Loucy (cell line): ENCODE measurements around the gene NFATC2IP.

Experiments
- H2AFZ ChIP-seq: fragments of 200-600 bp; sonication (generic); 2 replicates; pipeline ENCODE4 v1.6.0; 2016; ENCODE audit warnings: antibody characterized with exemption, mild to moderate bottlenecking, low read length, moderate library complexity
- H3F3A ChIP-seq: fragments of 200-600 bp; 2 replicates; pipeline ENCODE4 v1.6.0; 2016; ENCODE audit warnings: antibody characterized with exemption, low read depth, mild to moderate bottlenecking
- H3K27me3 ChIP-seq: fragments of 200-600 bp; sonication (generic); 2 replicates; pipeline ENCODE4 v1.6.1; 2014; ENCODE audit warnings: low read length, mild to moderate bottlenecking; ENCODE audit not compliant: insufficient read depth, poor library complexity, severe bottlenecking
- H3K36me3 ChIP-seq: fragments of 200-600 bp; sonication (generic); 2 replicates; pipeline ENCODE4 v1.6.1; 2016; ENCODE audit warnings: low read length; ENCODE audit not compliant: insufficient read depth
- H3K4me1 ChIP-seq: fragments of 200-600 bp; sonication (generic); 2 replicates; pipeline ENCODE4 v1.5.1; 2014; ENCODE audit warnings: low read length, mild to moderate bottlenecking; ENCODE audit not compliant: insufficient read depth, poor library complexity, severe bottlenecking
- H3K4me2 ChIP-seq: fragments of 200-600 bp; sonication (generic); 2 replicates; pipeline ENCODE4 v1.6.0; 2014; ENCODE audit warnings: antibody characterized with exemption, low read length, low read depth, mild to moderate bottlenecking; ENCODE audit not compliant: poor library complexity, severe bottlenecking
- H3K4me3 ChIP-seq: fragments of 200-600 bp; sonication (generic); 2 replicates; pipeline ENCODE4 v1.5.1; 2014; ENCODE audit warnings: low read length, mild to moderate bottlenecking, mixed read lengths; ENCODE audit not compliant: poor library complexity, severe bottlenecking
- H3K79me2 ChIP-seq: fragments of 200-600 bp; sonication (generic); 2 replicates; pipeline ENCODE4 v1.6.1; 2014; ENCODE audit warnings: low read length; ENCODE audit not compliant: insufficient read depth
- H3K9ac ChIP-seq: fragments of 200-600 bp; sonication (generic); 2 replicates; pipeline ENCODE4 v1.6.0; 2014; ENCODE audit warnings: mild to moderate bottlenecking, low read depth, low read length, moderate library complexity; ENCODE audit not compliant: poor library complexity, severe bottlenecking
- H3K9me2 ChIP-seq: fragments of 200-600 bp; sonication (generic); replicated peaks from 2 replicates; pipeline ENCODE4 v1.6.1; 2016; ENCODE audit warnings: low read depth, low read length, mixed read lengths
- H3K9me3 ChIP-seq: fragments of 200-600 bp; sonication (generic); 2 replicates; pipeline ENCODE4 v1.6.1; 2014; ENCODE audit warnings: mild to moderate bottlenecking, antibody characterized with exemption, low read length, low read depth; ENCODE audit not compliant: insufficient read depth
- H4K20me1 ChIP-seq: fragments of 200-600 bp; sonication (generic); 2 replicates; pipeline ENCODE4 v1.6.0; 2014; ENCODE audit warnings: antibody characterized with exemption, low read length, mild to moderate bottlenecking; ENCODE audit not compliant: insufficient read depth, poor library complexity, severe bottlenecking
- CTCF ChIP-seq: fragments of 200-600 bp; sonication (generic); conservative IDR thresholded peaks from 2 replicates; pipeline ENCODE4 v1.5.1; 2014; ENCODE audit warnings: mild to moderate bottlenecking, antibody characterized with exemption, low read length
- EZH2phosphoT487 ChIP-seq: fragments of 200-600 bp; IDR thresholded peaks from 2 replicates; pipeline ENCODE4 v1.6.1; 2018; ENCODE audit warnings: antibody characterized with exemption, mild to moderate bottlenecking, moderate library complexity, borderline replicate concordance

NFATC2IP gene

GRCh38 chr16:28905229-28905754 is 45.4 kb upstream of the NFATC2IP start:
- no peaks in the 10 kb centered on the region for H3K4me1 ChIP-seq
- H3K27me3 ChIP-seq: no peaks in the 10 kb centered on the region
- H3K9ac ChIP-seq: no peak overlapping the region
- H3K4me2 ChIP-seq: no peak overlapping the region
- H3K79me2 ChIP-seq: no peaks in the 10 kb centered on the region
- peaks cover 5% of the 10 kb centered on the region; the same call in 1 of the 2 replicates for H3K36me3 ChIP-seq
- H2AFZ ChIP-seq: no peak overlapping the region
- no peaks in the 10 kb centered on the region for H3K9me3 ChIP-seq
- no peaks in the 10 kb centered on the region for H3F3A ChIP-seq
- H3K4me3 ChIP-seq: no peak overlapping the region
- H3K9me2 ChIP-seq: no peaks in the 10 kb centered on the region
- TF ChIP-seq EZH2phosphoT487 (no peak), CTCF (no peak)
- H4K20me1 ChIP-seq: no peaks in the 10 kb centered on the region

DNA sequence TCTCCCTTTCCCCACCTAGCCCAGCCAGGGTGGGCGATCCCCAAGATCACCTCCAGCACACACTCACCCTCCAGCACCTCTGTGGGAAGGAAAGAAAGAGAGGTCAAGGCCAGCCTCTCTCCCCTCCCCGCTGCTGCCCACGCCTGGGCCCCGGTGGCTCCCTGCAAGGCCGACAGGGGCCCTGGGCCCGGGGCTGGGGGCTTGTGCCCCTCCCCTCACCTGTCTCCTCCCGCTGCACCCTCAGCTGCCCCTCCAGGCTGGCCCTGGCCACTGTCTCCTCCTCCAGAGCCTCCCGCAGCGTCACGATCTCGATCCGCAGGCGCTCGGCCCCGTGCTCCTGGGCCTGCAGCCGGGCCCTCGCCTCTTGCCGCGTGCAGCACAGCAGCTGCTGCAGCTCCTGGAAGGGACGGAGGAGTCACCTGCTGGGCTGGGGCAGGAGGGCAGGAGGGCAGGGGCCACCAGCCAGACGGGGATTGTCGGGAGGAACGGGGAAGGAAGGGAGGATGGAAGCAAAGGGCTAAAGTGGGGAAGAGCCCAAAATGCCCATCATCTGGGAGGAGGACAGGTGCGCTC is 44.9 kb upstream of the NFATC2IP start:
- Histone ChIP-seq H3K9me2 (no peaks in the 10 kb centered on the region), H3K79me2 (no peaks in the 10 kb centered on the region), H3F3A (no peaks in the 10 kb centered on the region), H3K4me2 (no peak overlapping the region), H3K36me3 (peaks cover 5% of the 10 kb centered on the region; the same call in 1 of the 2 replicates), H4K20me1 (no peaks in the 10 kb centered on the region), H2AFZ (no peak overlapping the region), H3K4me1 (no peaks in the 10 kb centered on the region), H3K4me3 (no peak overlapping the region), H3K27me3 (no peaks in the 10 kb centered on the region), H3K9ac (no peak overlapping the region), H3K9me3 (no peaks in the 10 kb centered on the region)
- TF ChIP-seq EZH2phosphoT487 (no peak), CTCF (no peak)

GRCh38 chr16:28910086-28911031 is 40.4 kb upstream of the NFATC2IP start:
- Histone ChIP-seq H3K79me2 (no peaks in the 10 kb centered on the region), H3K4me3 (no peak overlapping the region), H3K9ac (no peak overlapping the region), H3K27me3 (no peaks in the 10 kb centered on the region), H3K4me2 (no peak overlapping the region), H3K9me3 (no peaks in the 10 kb centered on the region), H2AFZ (no peak overlapping the region), H3K4me1 (no peaks in the 10 kb centered on the region), H3F3A (no peaks in the 10 kb centered on the region), H3K36me3 (peaks cover 5% of the 10 kb centered on the region; the same call in 1 of the 2 replicates), H3K9me2 (no peaks in the 10 kb centered on the region), H4K20me1 (no peaks in the 10 kb centered on the region)
- no peak for TF ChIP-seq CTCF
- no peak for TF ChIP-seq EZH2phosphoT487
